GM18526 (cell line): ENCODE measurements around the gene WNT5A.

ENCODE experiments used
- POLR2A ChIP-seq: IDR thresholded peaks from 3 replicates; pipeline ENCODE4 v1.6.1; 2011; ENCODE audit not compliant: insufficient read length; ENCODE audit errors: extremely low read depth

Gene WNT5A

GRCh38 chr3:55477306-55478303 lies 9.5 kb downstream of the WNT5A start:
- no peak for TF ChIP-seq POLR2A

DNA sequence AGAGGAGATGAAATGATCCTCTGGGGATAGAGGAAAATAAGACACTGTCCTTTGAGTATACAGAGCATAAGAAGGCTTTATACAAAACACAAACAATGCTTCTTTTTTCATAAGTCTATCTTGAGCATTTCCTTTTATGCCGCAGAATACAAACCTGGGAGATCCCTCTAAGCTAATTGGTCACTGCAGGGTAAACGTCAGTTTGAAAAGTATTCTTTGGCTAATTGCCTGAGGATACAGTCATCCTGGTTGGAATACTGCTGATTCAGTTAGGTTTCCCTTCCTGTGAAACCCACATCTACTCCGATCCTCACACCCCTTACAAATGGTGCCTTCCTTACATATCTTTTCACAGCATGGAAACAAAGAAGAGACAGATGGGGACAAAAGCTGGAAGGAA lies 10.6 kb downstream of the WNT5A start:
- no peak for TF ChIP-seq POLR2A

DNA sequence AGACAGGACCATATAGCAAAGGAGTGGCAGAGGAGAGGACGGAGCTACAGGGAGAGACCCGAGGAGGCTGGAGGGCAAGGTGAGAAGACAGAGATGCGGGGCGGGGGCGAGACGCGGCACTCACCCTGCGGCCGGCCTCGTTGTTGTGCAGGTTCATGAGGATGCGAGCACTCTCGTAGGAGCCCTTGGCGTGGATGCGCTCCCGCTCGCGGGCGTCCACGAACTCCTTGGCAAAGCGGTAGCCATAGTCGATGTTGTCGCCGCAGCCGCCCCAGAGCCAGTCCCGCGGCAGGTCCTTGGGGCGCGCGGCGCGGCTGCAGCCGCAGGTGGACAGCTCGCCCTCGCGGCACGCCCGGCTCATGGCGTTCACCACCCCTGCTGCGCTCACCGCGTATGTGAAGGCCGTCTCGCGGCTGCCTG lies 12.9 kb downstream of the WNT5A start:
- TF ChIP-seq POLR2A: no peak

GRCh38 chr3:55473788-55474187 lies 13.3 kb downstream of the WNT5A start:
- TF ChIP-seq POLR2A: no peak

- no peak for TF ChIP-seq POLR2A
Measured at GRCh38 chr3:55471522-55472280, 15.4 kb downstream of the WNT5A start.

- no peak for TF ChIP-seq POLR2A
Measured at GRCh38 chr3:55471084-55471483, 16.0 kb downstream of the WNT5A start.

- no peak for TF ChIP-seq POLR2A
Measured at GRCh38 chr3:55469957-55470526, 17.1 kb downstream of the WNT5A start.

GRCh38 chr3:55468251-55468650 lies 18.9 kb downstream of the WNT5A start:
- no peak for TF ChIP-seq POLR2A

GRCh38 chr3:55467099-55467498 lies 20.0 kb downstream of the WNT5A start:
- TF ChIP-seq POLR2A: no peak

GRCh38 chr3:55466526-55466925 lies 20.6 kb downstream of the WNT5A start:
- TF ChIP-seq POLR2A: no peak

GRCh38 chr3:55461896-55462295 lies 25.2 kb downstream of the WNT5A start:
- TF ChIP-seq POLR2A: no peak

DNA sequence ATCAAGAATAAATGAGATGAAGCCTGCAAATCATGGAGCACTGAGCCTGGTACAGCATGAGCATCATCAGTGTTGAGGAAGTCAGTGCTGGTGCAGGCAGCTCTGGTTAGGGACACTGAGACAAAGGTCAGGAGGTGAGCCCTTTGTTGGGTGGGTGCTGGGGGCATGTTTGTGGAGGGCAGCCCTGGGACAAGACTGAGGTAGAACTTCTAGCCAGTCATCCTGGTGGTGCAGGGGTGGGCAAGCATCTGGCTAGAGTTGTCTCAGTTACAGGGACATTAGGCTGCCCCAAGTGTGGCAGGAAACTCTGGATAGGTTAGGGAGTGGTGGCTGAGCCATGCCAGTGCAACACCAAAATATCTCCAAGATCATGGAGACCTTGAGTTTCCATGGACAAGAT lies 27.3 kb downstream of the WNT5A start:
- no peak for TF ChIP-seq POLR2A

DNA sequence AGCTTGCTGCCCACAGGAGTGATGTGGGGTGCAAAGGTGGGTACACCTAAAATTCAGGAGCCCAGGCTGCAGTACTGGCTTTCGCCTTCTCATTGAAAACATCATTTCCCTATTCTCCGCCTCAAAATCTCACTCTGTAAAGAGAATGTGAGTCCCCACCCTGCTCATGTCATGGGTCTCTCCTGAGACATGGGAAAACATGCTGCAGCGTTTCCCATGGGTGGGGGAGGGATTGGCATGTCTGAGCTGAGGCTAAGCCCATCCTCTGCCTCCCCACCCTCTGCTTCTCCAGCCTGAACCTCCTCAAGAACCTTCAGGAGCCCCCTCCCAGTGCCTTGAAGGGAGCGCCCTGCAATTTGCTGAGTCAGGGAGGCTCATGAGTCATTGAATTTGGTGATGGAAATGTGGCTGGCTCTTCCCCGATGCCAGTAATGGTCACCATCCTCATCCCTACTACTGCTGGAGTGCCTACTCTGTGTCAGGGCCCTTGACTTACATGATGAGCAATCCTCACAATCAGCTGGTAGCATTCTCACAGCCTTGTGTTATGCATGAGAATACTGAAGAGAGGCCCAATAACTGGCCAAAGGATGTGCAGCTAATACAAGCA lies 28.8 kb downstream of the WNT5A start:
- TF ChIP-seq POLR2A: no peak

DNA sequence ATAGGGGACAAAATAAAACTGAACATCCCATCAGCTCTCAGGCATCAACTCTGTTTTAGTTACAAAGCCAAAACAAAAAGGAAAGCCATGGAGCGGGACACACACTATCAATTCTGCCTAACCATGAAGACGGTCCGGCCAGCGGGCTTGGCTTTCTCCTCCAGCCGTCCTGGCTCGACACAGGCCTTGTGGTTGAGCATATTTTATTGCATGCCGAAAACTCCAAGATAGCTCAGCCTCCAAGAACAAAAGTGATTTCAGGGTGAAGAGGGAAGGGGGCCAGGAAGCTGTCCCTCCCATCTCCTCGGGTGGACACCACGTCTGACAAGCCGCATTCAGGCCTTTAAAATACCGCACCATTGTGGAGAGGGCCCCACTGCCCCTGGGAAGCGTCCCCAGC lies 31.2 kb downstream of the WNT5A start:
- TF ChIP-seq POLR2A: no peak

DNA sequence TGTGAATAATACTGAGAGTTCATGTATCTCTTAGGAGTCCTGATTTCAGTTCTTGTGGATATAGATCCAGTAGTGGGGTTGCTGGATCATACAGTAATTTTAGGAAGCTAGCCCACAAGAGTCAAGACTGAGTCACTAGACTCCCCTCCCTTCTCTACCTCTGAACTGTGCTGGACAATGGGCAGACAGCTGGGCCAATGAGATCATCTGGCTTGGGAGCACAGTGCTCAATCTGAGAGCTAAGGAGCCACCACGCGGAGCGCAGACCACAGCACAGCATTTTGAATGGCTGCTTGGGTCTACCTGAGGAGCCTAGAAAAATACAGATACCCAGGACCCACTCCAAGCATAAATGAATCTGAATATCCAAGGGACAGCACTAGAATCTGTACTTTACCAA lies 32.5 kb downstream of the WNT5A start:
- TF ChIP-seq POLR2A: no peak

- no peak for TF ChIP-seq POLR2A
Measured at GRCh38 chr3:55453886-55454496, 33.1 kb downstream of the WNT5A start.

DNA sequence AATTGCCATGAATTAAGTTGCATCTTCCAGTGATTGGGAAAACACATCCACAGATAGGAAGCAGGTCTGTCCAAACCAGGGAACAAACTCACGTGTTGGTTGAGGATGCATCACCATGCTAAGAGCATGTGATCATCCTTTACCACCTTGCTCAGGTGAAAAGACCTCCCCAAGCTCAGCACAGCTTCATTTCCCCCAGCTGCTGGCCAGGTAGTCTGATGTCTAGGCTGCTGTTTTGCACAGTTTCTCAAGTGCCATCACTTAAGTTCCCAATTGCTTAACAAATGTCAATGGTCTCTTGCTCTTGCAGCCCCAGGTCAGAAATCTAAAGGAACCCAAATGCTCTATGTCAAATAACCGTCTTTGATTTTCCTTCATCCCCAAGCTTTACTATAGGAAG lies 34.2 kb downstream of the WNT5A start:
- TF ChIP-seq POLR2A: no peak
